NOMO-1 treated with DMSO at 0.1 percent for 48 hours (cell line): ENCODE data around the gene DIP2C.

ENCODE experiments used
- DNase-seq: peaks from one replicate; lab custom pipeline; 2025; ENCODE audit not compliant: unreplicated experiment; lab: John Stamatoyannopoulos, UW

The DIP2C gene

GRCh38 chr10:677750-678661 lies 11.5 kb downstream of the DIP2C start:
- DNase-seq = no peak

- no peak for DNase-seq
Observed at GRCh38 chr10:677038-677437, 12.4 kb downstream of the DIP2C start.

- DNase-seq = no peak
Observed at GRCh38 chr10:676178-676577, 13.3 kb downstream of the DIP2C start.

- no peak for DNase-seq
Observed at GRCh38 chr10:675532-675931, 13.9 kb downstream of the DIP2C start.

GRCh38 chr10:673492-673891 lies 16.0 kb downstream of the DIP2C start:
- DNase-seq = no peak

- no peak for DNase-seq
Observed at GRCh38 chr10:672992-673391, 16.5 kb downstream of the DIP2C start.

GRCh38 chr10:672203-672602 lies 17.3 kb downstream of the DIP2C start:
- no peak for DNase-seq

- DNase-seq = no peak
Observed at GRCh38 chr10:670990-671389, 18.5 kb downstream of the DIP2C start.

GRCh38 chr10:670038-670437 lies 19.4 kb downstream of the DIP2C start:
- DNase-seq = no peak

- DNase-seq = peak; percentile 2
Observed at GRCh38 chr10:668786-669485, 20.5 kb downstream of the DIP2C start.

- no peak for DNase-seq
Observed at GRCh38 chr10:667602-668143, 21.8 kb downstream of the DIP2C start.

GRCh38 chr10:667096-667495 lies 22.4 kb downstream of the DIP2C start:
- no peak for DNase-seq

- DNase-seq = no peak
Observed at GRCh38 chr10:666237-667012, 23.0 kb downstream of the DIP2C start.

- DNase-seq = no peak
Observed at GRCh38 chr10:665579-666091, 23.8 kb downstream of the DIP2C start.

GRCh38 chr10:664893-665292 lies 24.6 kb downstream of the DIP2C start:
- DNase-seq = no peak

- DNase-seq = no peak
Observed at GRCh38 chr10:664301-664700, 25.2 kb downstream of the DIP2C start.

- DNase-seq = no peak
Observed at GRCh38 chr10:663831-664251, 25.6 kb downstream of the DIP2C start.

- no peak for DNase-seq
Observed at GRCh38 chr10:663466-663751, 26.1 kb downstream of the DIP2C start.

- DNase-seq = no peak
Observed at GRCh38 chr10:662686-663465, 26.6 kb downstream of the DIP2C start.

- DNase-seq = no peak
Observed at GRCh38 chr10:662223-662605, 27.3 kb downstream of the DIP2C start.
